A673 (cell line): ENCODE data around the gene CEP19. TPM values are rescaled to one million over a fixed set of nuclear protein-coding genes. Genes with fewer than 3 reads are reported as not detected.
A peak's percentile ranks its signal among the peaks of the same experiment; 100 is the strongest.

Source experiments
- BruUV-seq: library from RNA; stranded (reverse); fragments of 400-500 nt; replicated peaks from 2 replicates; lab custom pipeline; 2021; lab: Mats Ljungman, UMichigan
- CTCF ChIA-PET: fragments of 300-600 bp; sonication (Branson Sonifier 250); formaldehyde crosslinking; loops from one replicate; lab custom pipeline; 2022; ENCODE audit warnings: antibody characterized with exemption; lab: Charles Lee
- POLR2A ChIA-PET: fragments of 300-600 bp; sonication (Branson Sonifier 250); formaldehyde crosslinking; loops from one replicate; lab custom pipeline; 2022; ENCODE audit warnings: antibody characterized with exemption; ENCODE audit not compliant: low non-redundant PET; lab: Charles Lee
- DNase-seq: peaks from one replicate; pipeline ENCODE4 v3.0.0-alpha.2; 2015; ENCODE audit warnings: low spot score
- H3K27ac ChIP-seq: fragments of 200-600 bp; sonication (generic); 2 replicates; pipeline ENCODE4 v1.5.1; 2016; ENCODE audit warnings: mixed run types, low read depth, mild to moderate bottlenecking, mixed read lengths, antibody characterized with exemption, low read length; ENCODE audit not compliant: poor library complexity, severe bottlenecking
- H3K27me3 ChIP-seq: fragments of 200-600 bp; sonication (generic); replicated peaks from 2 replicates; pipeline ENCODE4 v1.6.1; 2017; ENCODE audit warnings: mixed run types, low read depth, mild to moderate bottlenecking, mixed read lengths, antibody characterized with exemption, low read length; ENCODE audit not compliant: insufficient read depth, poor library complexity
- H3K36me3 ChIP-seq: fragments of 200-600 bp; sonication (generic); 2 replicates; pipeline ENCODE4 v1.6.1; 2016; ENCODE audit warnings: mixed run types, mild to moderate bottlenecking, mixed read lengths, antibody characterized with exemption, low read length; ENCODE audit not compliant: insufficient read depth, poor library complexity, severe bottlenecking
- H3K4me1 ChIP-seq: fragments of 200-600 bp; sonication (generic); 2 replicates; pipeline ENCODE4 v1.6.1; 2017; ENCODE audit warnings: mixed run types, mild to moderate bottlenecking, mixed read lengths, antibody characterized with exemption, low read length; ENCODE audit not compliant: insufficient read depth, poor library complexity, severe bottlenecking
- H3K4me3 ChIP-seq: fragments of 200-600 bp; sonication (generic); 2 replicates; pipeline ENCODE4 v1.5.1; 2016; ENCODE audit warnings: low read depth, mixed run types, mild to moderate bottlenecking, mixed read lengths, low read length; ENCODE audit not compliant: poor library complexity, severe bottlenecking
- H3K9me3 ChIP-seq: fragments of 200-600 bp; sonication (generic); 2 replicates; pipeline ENCODE4 v1.6.1; 2016; ENCODE audit warnings: mixed run types, low read depth, mild to moderate bottlenecking, mixed read lengths, antibody characterized with exemption, low read length; ENCODE audit not compliant: poor library complexity, severe bottlenecking
- CTCF ChIP-seq: fragments of 300-800, 200-600 bp; sonication (generic); conservative IDR thresholded peaks from 2 replicates; pipeline ENCODE4 v1.5.1; 2017; ENCODE audit warnings: low read depth, mild to moderate bottlenecking, antibody characterized with exemption, low read length, moderate library complexity, mixed read lengths
- EZH2 ChIP-seq: fragments of 200-600 bp; sonication (generic); IDR thresholded peaks from 2 replicates; pipeline ENCODE4 v1.6.1; 2017; ENCODE audit warnings: borderline replicate concordance, low read depth, mild to moderate bottlenecking, mixed read lengths, antibody characterized with exemption, low read length; ENCODE audit not compliant: poor library complexity, severe bottlenecking
- intact Hi-C: fragments of 100-400 bp; cut with micrococcal nuclease; formaldehyde crosslinking; loops from one replicate; pipeline ENCODE4 v1.10.0; 2022; ENCODE audit not compliant: unreplicated experiment
- total RNA-seq: library from RNA; stranded (reverse); gene quantifications from 2 replicates; pipeline ENCODE4 v1.2.3, GENCODE V29; 2021

The CEP19 gene
- total RNA-seq, 1 experiment from 2014 or later, result 6.0 TPM

GRCh38 chr3:196689941-196690660 lies 21.9 kb downstream of the CEP19 start:
- intact Hi-C loops, result loop anchor here (5.0 kb wide), 2 partner anchors 153 to 438 kb away; no protein-coding TSS in a partner anchor
- ChIA-PET POLR2A (no interaction called here), CTCF (interaction anchor here (1.4 kb wide), 1 partner anchor 80 kb away, joined by 5 read pairs; no protein-coding TSS in a partner anchor)
- DNase-seq, result no peak
- TF ChIP-seq CTCF (no peak), EZH2 (no peak)
- Histone ChIP-seq H3K4me3 (no peak overlapping the region), H3K36me3 (no peaks in the 10 kb centered on the region), H3K27me3 (no peaks in the 10 kb centered on the region), H3K27ac (no peak overlapping the region), H3K9me3 (no peaks in the 10 kb centered on the region), H3K4me1 (peaks cover 43% of the 10 kb centered on the region)
- no TSS peak for BruUV-seq

GRCh38 chr3:196688349-196688748 lies 23.7 kb downstream of the CEP19 start:
- POLR2A ChIA-PET, result interaction anchor here (0.6 kb wide), 3 partner anchors 23 to 198 kb away, joined by 3 to 9 read pairs (median 3); partner anchors contain the start of gene PAK2
- no peaks in the 10 kb centered on the region for H3K27me3 ChIP-seq
- TF ChIP-seq CTCF (no peak), EZH2 (no peak)
- H3K4me3 ChIP-seq, result no peak overlapping the region
- intact Hi-C loops, result loop anchor here (5.0 kb wide), 2 partner anchors 151 to 436 kb away; no protein-coding TSS in a partner anchor
- peak overlapping the region; percentile 75 for H3K27ac ChIP-seq
- no peaks in the 10 kb centered on the region for H3K36me3 ChIP-seq
- DNase-seq, result peak; percentile 89
- CTCF ChIA-PET, result interaction anchor here (1.7 kb wide), 1 partner anchor 79 kb away, joined by 6 read pairs; no protein-coding TSS in a partner anchor
- no peaks in the 10 kb centered on the region for H3K9me3 ChIP-seq
- H3K4me1 ChIP-seq, result peaks cover 50% of the 10 kb centered on the region
- BruUV-seq, result no TSS peak

GRCh38 chr3:196686436-196686835 lies 25.6 kb downstream of the CEP19 start:
- H3K4me1 ChIP-seq, result peaks cover 50% of the 10 kb centered on the region
- no peak overlapping the region for H3K4me3 ChIP-seq
- intact Hi-C loops, result loop anchor here (5.0 kb wide), 2 partner anchors 149 to 434 kb away; no protein-coding TSS in a partner anchor
- no TSS peak for BruUV-seq
- CTCF ChIA-PET, result interaction anchor here (2.8 kb wide), 1 partner anchor 77 kb away, joined by 18 read pairs; no protein-coding TSS in a partner anchor
- H3K9me3 ChIP-seq, result no peaks in the 10 kb centered on the region
- peak overlapping the region; percentile 9 for H3K27ac ChIP-seq
- H3K27me3 ChIP-seq, result no peaks in the 10 kb centered on the region
- DNase-seq, result peak; percentile 31
- POLR2A ChIA-PET, result no interaction called here
- TF ChIP-seq EZH2, result no peak
- no peaks in the 10 kb centered on the region for H3K36me3 ChIP-seq
